ENCODE results near the gene KATNB1. TPM values are rescaled to one million over a fixed set of nuclear protein-coding genes. Genes with fewer than 3 reads are reported as not detected.

The KATNB1 gene
- total RNA-seq, 1 experiment from 2014 or later: 30.6 TPM

- Mint-ChIP-seq H3K4me3 (ENCODE audit: unreplicated experiment) (no peak overlapping the region), H3K9me3 (ENCODE audit: unreplicated experiment) (peaks cover 18% of the 10 kb centered on the region), H3K36me3 (ENCODE audit: insufficient read depth, unreplicated experiment) (peaks cover 4% of the 10 kb centered on the region), H3K27me3 (ENCODE audit: insufficient read depth, unreplicated experiment) (peaks cover 27% of the 10 kb centered on the region), H3K27ac (ENCODE audit: low read depth, unreplicated experiment) (no peak overlapping the region), H3K4me1 (ENCODE audit: insufficient read depth, unreplicated experiment) (no peaks in the 10 kb centered on the region)
- no TSS peak for BruUV-seq (replicated peaks)
- CTCF ChIA-PET: interaction anchor here (0.6 kb wide), 2 partner anchors 15 to 249 kb away, joined by 3 to 4 read pairs; no protein-coding TSS in a partner anchor
- POLR2A ChIA-PET: interaction anchor here (0.6 kb wide), 1 partner anchor 11 kb away, joined by 3 read pairs; no protein-coding TSS in a partner anchor
- TF ChIP-seq CTCF (IDR thresholded peaks at IDR 0.05; ENCODE audit: unreplicated experiment): no peak
- DNase-seq (ENCODE audit: unreplicated experiment): no peak
- intact Hi-C loops (cut with micrococcal nuclease): no loop called here
These were observed 30.4 kb upstream of the KATNB1 start for GRCh38 chr16:57704905-57705852.

- DNase-seq (ENCODE audit: unreplicated experiment): no peak
- intact Hi-C loops (cut with micrococcal nuclease): no loop called here
- TF ChIP-seq CTCF (IDR thresholded peaks at IDR 0.05; ENCODE audit: unreplicated experiment): no peak
- no peak overlapping the region for H3K27ac Mint-ChIP-seq (ENCODE audit: low read depth, unreplicated experiment)
- no peak overlapping the region for H3K4me3 Mint-ChIP-seq (ENCODE audit: unreplicated experiment)
- POLR2A ChIA-PET: no interaction called here
- no TSS peak for BruUV-seq (replicated peaks)
- peaks cover 42% of the 10 kb centered on the region for H3K27me3 Mint-ChIP-seq (ENCODE audit: insufficient read depth, unreplicated experiment)
- no peaks in the 10 kb centered on the region for H3K4me1 Mint-ChIP-seq (ENCODE audit: insufficient read depth, unreplicated experiment)
- H3K9me3 Mint-ChIP-seq (ENCODE audit: unreplicated experiment): peaks cover 18% of the 10 kb centered on the region
- CTCF ChIA-PET: interaction anchor here (1.1 kb wide), 1 partner anchor 128 kb away, joined by 3 read pairs; no protein-coding TSS in a partner anchor
- peaks cover 4% of the 10 kb centered on the region for H3K36me3 Mint-ChIP-seq (ENCODE audit: insufficient read depth, unreplicated experiment)
These were observed 28.9 kb upstream of the KATNB1 start for GRCh38 chr16:57706717-57707116.

GRCh38 chr16:57707331-57707730 is 28.2 kb upstream of the KATNB1 start:
- POLR2A ChIA-PET: interaction anchor here (0.8 kb wide), 1 partner anchor 28 kb away, joined by 3 read pairs; no protein-coding TSS in a partner anchor
- DNase-seq (ENCODE audit: unreplicated experiment): no peak
- CTCF ChIA-PET: interaction anchor here (1.1 kb wide), 1 partner anchor 129 kb away, joined by 3 read pairs; no protein-coding TSS in a partner anchor
- intact Hi-C loops (cut with micrococcal nuclease): no loop called here
- Mint-ChIP-seq H3K27me3 (ENCODE audit: insufficient read depth, unreplicated experiment) (peaks cover 46% of the 10 kb centered on the region), H3K27ac (ENCODE audit: low read depth, unreplicated experiment) (no peak overlapping the region), H3K9me3 (ENCODE audit: unreplicated experiment) (peaks cover 18% of the 10 kb centered on the region), H3K4me3 (ENCODE audit: unreplicated experiment) (no peak overlapping the region), H3K4me1 (ENCODE audit: insufficient read depth, unreplicated experiment) (no peaks in the 10 kb centered on the region), H3K36me3 (ENCODE audit: insufficient read depth, unreplicated experiment) (peaks cover 4% of the 10 kb centered on the region)
- no peak for TF ChIP-seq CTCF (IDR thresholded peaks at IDR 0.05; ENCODE audit: unreplicated experiment)
- BruUV-seq (replicated peaks): no TSS peak

GRCh38 chr16:57708168-57708567 is 27.4 kb upstream of the KATNB1 start:
- Mint-ChIP-seq H3K9me3 (ENCODE audit: unreplicated experiment) (peaks cover 18% of the 10 kb centered on the region), H3K27me3 (ENCODE audit: insufficient read depth, unreplicated experiment) (peaks cover 55% of the 10 kb centered on the region), H3K27ac (ENCODE audit: low read depth, unreplicated experiment) (no peak overlapping the region), H3K4me1 (ENCODE audit: insufficient read depth, unreplicated experiment) (no peaks in the 10 kb centered on the region), H3K36me3 (ENCODE audit: insufficient read depth, unreplicated experiment) (peaks cover 4% of the 10 kb centered on the region), H3K4me3 (ENCODE audit: unreplicated experiment) (no peak overlapping the region)
- CTCF ChIA-PET: no interaction called here
- no peak for DNase-seq (ENCODE audit: unreplicated experiment)
- intact Hi-C loops (cut with micrococcal nuclease): no loop called here
- TF ChIP-seq CTCF (IDR thresholded peaks at IDR 0.05; ENCODE audit: unreplicated experiment): no peak
- no TSS peak for BruUV-seq (replicated peaks)
- POLR2A ChIA-PET: no interaction called here

Data from MCF 10A (cell line).